ENCODE measurements around the gene TRMT6.
A peak's percentile ranks its signal among the peaks of the same experiment; 100 is the strongest.

The TRMT6 gene

DNA sequence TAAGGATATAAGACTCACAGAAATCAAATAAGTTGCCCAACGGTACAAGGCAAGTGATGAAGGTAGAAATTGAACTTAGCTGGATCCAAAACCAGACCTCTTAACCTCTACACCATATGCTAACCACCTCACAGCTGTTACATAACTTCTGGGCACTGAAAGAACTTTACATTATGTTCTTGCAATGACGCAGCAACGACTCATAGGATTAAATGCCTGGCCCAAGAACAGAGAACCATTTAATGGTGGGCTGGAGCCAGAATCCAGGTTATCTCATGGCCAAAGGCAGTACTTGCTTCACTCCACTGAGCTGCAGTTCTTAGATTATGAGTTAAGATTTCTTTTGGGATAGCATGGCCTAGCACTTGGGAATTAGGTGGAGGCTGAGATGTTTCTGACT is 4.4 kb downstream of the TRMT6 start:
- no peak for DNase-seq

DNA sequence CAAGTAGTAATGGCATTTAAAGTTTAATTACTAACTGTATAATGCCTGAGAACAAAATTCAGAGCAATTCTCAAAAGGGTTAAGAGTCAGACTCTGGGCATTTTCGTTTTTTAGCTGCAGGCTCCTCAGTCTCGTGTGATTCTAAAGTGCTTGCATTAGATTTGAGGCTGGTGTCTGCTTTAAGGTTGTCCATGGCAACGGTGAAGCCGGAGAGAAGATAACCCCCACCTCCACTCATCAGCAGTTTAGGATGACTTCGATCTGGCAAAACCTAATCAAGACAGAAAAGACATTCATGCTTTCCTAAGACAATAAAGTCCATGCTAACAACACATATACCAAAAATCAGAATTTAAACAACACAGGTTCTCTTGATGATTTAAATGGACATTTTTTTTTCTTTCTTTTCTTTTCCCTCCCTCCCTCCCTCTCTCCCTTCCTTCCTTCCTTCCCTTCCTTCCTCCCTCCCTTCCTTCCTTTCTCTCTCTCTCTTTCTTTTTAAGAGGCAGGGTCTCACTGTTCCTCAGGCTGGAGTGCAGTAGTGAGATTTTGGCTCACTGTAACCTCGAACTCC is 11.8 kb downstream of the TRMT6 start:
- DNase-seq: no peak

DNA sequence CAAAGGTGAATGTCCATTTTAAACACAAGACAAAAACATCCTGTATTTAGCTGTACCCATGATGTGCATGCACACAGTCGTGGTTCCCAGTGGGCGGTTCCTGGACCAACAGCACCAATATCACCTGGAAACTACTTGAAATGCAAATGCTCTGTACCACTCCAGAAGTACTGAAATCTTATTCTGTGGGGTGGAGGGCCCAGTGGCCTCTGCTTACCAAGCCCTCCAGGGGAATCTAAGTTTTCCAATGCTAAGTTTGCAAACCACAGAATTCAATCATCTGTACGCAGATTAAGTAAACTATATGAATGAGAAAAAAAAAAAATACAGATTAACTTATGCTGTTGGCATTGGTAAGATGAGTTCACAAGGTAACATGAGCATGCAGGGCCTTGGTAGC is 14.1 kb downstream of the TRMT6 start:
- DNase-seq: no peak

DNA sequence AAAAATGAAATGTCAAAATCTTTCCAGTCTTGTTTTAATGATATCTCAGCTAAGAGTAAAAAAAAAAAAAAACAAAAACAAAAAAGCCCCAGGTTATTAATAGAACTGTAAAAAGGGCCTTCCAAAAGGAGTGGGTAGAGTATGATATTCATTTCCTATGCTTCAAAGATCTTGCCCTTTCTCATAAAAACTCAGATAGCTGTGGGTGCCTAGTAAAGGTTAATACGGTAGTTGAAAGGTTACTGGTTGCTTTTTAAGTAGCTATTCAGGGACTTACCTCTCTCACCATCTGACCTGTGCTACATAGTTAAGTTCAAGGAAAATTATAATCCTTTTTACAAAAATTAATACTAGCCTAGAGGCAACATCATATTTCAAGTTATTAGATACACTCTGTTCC is 14.9 kb downstream of the TRMT6 start:
- no peak for DNase-seq

DNA sequence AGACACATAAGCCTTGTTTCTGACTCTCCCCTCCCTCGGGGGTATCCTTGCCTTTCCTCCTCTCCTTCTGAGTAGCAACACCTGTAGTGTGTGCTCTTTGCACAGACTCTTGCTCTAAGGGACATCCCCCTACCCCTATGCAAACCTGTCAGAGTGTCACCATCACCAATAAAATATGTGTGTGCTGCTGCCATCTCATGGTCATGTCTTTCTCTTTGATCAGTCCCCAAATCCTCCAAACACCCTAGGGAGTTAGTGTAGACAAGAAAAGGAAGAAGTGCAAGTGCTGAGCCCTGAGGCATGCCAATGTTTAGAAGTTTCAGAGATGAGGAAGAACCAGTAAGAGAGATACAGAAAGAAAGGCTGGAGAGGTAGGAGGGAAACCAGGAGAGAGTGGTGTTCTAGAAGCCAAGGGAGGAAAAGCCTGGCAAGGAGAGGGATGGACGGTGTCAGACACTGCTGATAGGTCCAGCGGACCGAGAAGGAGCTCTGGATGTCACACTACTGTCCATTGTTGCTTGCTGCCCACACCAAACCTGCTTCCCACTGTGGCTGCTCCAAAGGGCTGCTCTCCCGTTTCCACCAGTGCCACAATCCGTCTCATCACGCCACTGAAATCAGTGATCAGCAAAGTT is 16.4 kb downstream of the TRMT6 start:
- DNase-seq: peak in 1 of 14 donors; percentile 49

DNA sequence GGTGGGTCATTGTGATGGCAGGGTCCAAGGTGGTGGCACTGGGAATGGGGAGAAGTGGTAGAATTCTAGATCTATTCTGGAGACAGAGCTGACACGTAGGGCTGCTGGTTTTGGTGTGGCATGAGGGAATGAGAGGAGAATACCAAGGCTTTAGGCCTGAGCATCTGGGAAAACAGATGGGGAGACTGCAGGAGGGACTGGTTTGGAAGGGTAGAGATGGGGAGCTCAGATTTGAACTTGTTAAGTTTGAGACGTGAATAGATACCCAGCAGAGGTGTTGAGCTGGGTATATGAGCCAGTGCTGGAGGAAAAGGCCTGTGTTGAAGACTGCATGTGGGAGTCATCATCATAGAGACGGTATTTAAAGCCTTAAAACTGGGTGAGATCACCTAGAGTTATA is 17.5 kb downstream of the TRMT6 start:
- peak in 1 of 14 donors; percentile 41 for DNase-seq

DNA sequence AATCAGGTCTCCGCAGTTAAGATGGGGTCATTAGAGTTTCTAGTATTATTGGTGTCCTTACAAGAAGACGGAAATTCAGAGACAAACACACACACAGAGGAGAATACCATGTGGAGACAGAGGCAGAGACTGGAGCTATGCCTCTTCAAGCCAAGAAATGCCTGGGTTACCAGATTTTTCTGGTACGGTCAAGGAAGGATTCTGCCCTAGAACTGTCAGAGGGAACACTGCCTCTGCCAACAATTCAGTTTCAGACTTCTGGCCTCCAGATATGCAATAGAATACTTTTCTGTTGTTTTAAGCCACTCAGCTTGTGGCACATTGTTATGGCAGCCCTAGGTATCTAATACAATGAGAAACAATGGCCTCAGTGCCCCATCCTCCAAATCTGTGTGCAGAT is 18.9 kb downstream of the TRMT6 start:
- DNase-seq: peak in 1 of 14 donors; percentile 12

DNA sequence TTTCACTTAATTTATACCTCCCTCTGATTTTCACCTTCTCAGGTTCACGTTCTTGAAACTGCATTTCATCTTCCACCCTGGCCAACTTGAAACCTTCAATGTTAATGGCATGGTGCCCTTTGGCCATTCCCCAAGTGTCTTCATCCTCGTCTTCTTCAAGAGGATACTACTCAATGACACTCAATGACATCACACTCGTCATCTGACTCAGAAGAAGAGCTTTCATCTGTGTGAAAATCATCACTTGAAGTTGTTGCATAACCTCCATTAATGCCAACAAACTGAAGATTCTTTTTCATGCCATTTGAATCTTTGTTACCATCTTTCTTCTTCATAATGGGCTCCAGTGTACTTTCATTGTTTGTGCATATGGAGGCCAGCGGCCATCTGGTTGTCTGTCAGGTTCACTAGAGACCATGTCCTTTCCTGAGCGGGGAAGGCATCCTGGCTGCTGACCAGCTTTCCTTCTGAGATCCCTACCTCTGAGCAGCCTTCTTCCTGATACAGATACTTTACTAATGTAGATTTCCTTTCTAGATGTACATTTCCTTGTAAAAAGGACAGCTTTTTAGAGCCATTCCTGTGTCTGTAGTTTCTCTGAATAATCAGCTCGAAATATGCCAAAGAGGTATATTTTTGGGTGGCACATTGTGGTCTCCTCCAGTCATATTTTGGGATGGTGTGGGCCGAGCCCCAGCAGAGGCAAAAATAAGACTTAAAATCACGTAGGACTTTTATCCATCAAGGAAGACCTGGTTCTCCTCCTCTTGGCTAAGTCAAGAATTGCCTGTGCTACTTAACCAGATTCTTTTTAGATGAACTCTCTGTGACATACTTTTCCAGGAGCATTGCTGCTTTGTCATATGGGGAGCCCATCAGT is 21.3 kb downstream of the TRMT6 start:
- peak in 1 of 14 donors; percentile 59 for DNase-seq

DNA sequence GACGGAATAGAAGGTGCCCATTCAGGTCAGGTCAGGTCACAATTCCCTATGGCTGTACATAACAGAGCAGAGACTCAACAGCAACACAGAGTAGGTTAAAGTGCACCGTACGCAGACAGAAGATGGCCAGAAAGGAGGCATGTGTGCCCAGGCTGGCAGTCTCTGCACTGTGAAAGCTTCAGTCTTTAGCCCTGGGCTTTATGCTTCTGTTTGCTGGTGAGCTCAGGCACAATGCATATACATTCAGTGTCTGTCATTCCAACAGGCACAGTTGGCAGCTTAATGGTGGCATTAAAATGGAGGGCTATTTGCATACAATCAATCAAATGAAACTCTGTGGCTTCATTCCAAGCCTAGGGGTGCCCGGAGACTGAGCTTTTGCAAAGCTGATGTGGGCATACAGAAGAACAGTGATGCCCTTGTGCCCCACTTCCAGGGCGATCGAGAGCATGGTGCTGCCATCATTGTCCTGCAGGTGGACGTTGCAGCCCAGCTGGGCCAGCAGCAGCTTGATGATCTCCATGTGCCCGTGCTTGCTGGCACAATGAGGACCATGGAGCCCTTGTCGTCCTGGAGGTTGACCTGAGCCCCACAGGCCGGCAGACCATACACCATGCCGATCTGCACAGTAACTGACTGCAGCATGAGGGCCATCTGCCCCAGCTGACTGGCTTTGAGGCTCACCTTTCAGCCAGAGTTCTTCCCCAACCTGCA is 22.4 kb downstream of the TRMT6 start:
- DNase-seq: no peak

DNA sequence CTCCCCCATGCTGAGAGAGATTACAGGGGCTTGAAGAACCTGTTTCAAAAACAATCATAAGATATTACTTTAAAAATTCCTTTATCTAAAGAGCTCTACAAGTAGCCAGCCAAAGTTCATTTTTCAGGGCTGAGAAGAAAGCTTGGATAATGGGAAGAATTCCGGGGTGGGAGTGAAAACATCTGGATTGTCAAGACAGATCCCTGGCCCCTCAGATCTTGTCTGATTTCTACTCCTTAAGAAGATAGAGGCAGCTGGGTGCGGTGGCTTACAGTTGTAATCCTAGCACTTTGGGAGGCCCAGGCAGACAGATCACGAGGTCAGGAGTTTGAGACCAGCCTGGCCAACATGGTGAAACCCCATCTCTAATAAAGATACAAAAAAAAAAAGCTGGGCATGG is 24.8 kb downstream of the TRMT6 start:
- no peak for DNase-seq

DNA sequence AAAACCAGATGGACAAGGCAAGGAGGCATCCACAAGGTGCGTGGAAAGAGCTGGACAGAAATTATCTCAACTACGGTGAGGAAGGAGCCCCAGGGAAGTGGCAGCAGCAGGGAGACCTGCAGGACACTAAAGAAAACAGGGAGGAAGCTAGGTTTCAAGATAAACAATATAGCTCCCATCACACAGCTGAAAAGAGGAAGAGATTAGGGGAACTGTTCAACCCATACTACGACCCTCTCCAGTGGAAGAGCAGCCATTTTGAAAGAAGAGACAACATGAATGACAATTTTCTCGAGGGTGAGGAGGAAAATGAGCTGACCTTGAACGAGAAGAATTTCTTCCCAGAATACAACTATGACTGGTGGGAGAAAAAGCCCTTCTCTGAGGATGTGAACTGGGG is 26.8 kb downstream of the TRMT6 start:
- no peak for DNase-seq

DNA sequence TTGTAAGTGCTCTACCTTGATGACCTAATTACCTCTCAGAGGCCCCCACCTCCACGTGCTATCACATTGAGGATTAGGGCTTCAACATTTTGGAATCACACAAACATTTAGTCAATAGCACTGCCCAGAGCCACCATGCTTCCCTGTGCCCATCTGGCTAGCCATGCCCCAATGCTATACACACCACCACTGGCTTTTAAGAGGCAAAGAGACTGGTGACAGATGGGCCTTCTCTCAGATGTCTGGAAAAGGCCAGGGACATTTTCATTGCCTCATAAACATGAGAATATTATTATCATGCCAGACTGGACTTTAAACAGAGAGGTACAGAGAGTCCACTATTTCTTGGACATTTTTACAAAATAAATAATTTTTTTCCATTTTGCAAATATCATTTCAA is 29.8 kb downstream of the TRMT6 start:
- peak in 1 of 14 donors; percentile 65 for DNase-seq

DNA sequence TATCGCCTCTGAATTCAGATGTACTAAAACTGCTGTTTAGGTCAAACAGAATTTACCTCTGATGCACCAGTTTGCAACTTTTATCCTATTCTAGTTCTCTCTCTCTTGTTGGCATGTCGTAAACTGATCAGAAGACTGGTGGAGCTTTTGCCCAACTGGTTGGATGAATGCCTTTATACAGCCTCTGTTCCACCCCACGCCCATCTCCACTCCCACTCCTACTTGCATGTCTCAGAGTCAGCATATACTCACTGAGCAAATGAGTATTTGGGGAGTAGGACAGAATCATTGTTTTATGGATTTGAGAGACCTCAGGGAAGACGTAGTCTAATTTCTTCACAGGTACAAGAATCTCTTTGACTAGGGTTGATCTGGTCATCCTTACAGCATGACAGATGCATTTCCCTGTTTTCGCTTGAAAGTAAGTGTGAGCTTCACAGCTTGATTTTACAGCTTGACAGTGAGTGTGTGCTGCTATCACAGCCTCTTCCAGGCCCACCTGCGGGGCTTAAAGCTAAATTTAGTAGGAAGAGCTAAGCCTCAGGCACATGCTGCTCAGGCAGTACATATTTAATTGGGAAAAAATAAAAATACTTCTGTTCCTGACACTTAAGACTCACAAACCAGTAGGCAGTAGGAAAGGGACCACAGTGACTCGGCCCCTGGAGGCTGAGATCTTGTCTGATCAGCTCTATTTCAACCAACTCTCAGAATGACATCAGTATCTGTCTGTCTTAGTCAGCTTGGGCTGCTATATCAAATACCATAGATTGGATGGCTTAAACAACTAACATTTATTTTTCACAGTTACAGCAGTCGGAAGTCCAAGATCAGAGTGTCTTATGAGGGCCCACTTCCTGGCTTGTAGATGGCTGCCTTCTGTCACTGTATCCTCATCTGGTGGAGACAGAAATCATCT is 30.4 kb downstream of the TRMT6 start:
- peak in 1 of 14 donors; percentile 93 for DNase-seq

DNA sequence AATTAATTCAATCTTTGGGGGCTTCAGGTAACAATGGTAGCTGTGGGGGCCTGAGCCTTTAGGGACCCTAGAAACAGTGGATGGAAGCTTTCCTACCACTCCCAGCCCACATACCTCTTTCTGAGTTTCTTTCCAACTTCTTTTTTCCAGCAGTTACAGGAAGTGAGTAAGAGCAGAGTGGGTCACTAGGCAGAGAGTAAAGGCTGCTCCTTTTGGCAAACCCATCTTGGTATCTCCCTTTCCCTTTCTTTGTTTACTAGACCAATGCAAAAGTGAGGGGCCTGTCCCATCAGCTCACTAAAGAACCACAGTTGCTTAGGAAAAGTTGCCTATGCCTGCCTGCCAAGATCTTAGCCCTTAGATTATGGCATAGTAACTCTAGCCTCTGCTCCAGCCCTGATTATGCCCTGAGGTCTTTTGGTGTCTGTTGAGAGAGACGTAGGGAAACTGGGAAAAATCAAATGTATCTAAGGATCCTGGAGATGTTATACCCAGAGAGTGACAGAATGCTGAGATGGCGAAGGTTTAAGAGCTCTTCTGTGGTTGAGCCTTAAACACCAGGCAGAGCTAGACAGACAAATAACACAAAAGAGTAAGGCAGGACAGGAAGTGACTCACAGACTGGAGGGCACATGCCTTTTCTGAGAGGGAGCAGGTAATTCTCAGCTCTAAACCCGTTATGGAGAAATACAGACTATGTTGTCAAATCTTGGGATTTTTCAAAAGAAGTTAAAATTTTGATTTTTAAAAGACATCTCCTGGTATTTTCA is 31.3 kb downstream of the TRMT6 start:
- no peak for DNase-seq

DNA sequence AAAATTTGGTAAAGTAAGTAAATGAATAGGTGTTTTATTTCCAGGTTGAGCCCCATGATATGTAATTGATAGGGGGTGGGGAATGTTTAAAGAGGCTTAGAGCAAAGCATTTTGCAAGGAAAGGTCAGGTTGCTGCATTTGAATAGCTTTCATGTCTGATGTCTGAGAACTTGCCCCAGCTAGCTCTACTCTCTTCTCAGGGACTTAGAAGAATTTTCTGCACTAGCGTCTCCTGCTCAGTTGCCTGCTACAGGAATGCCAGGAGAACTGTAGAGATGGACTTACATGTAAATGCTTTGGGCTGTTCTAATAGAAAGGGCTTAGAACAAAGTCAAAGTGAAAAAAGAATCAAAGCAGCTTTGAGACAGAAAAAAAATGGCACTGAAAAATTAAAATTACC is 35.5 kb downstream of the TRMT6 start:
- peak in 1 of 14 donors; percentile 62 for DNase-seq

DNA sequence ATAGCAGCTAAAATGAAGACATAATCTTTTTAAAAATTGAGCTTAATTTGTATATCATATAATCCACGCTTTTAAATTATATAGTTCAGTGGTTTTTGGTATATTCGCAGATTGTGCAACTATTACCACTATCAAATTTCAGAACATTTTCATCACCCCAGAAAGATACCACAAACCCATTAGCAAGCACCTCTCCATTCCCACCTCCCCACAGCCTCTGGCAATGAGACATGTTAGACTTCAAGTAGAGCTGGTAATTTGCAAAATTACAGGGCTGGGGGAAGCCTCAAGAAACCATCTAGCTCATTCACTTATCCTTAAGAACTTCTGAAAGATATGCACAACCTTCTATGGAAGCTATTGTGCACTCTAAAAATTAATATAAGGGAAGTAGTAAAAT is 37.2 kb downstream of the TRMT6 start:
- DNase-seq: no peak

DNA sequence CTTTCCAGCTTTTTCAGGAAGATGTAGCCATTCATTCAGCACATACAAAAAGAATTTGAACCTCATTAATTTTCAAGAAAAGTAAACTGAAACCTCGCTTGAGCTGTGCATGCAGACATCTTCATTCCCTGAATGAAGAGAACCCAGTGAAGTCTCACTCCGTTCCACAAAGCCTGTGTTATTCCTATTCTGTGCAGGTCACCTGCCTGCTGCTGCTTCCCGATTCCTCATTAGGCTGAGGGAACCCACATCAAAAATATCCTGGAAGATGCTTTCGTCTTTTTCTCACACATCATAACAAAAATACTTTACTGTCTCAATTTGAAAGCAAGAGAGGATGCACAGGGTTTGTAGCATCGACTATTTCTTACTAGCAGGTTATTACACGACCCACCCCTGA is 40.1 kb downstream of the TRMT6 start:
- peak in 1 of 14 donors; percentile 60 for DNase-seq

DNA sequence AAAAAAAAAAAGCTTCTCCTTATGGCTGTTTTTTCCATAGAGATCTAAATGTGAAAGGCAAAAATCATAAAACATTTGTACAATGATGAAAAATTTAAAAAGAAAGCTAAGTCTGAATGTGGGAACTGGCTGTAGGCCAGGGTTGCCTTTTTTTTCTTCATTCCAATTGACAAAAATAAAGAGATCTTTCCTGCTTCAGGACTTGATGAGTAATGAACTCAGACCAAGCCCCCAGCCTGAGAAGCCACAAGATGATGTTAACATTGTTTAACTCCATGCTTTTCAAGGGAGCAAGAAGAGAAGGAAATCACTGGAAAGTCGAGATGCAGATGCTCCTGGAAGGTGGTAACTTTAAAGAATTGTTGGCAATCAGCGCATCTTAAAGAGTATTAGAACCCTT is 41.4 kb downstream of the TRMT6 start:
- DNase-seq: no peak

DNA sequence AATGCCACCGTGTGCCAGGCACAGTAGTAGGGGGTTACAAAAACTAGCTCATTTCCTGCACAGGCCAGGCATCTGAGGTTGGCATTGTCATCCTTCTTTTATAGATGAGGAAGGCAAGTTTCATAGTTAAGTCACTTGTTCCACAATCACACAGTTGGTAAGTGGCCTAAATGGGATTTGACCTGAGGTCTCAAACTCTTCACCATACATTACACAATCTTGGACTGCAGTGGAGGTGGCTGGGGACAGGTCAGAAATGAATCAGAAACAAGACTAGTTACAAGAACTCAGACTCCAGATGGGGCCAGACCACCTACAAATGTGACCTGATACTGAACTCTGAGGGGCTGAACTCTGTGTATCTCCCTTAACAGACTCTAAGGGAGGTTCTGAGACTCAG is 49.4 kb downstream of the TRMT6 start:
- no peak for DNase-seq

DNA sequence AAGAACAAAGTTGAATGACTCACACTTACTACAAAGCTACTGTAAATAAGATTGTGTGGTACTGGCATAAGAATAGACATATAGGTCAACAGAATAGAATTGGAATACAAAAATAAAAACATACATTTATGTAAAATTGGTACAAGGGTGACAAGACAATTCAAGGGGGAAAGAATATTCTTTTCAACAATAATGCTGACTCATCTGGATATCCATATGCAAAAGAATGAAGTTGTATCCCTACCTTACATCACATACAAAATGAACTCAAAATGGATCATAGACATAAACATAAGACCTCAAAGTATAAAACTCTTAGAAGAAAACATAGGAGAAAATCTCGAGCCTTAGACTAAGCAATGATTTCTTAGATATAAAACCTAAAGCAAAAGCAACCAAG is 50.9 kb downstream of the TRMT6 start:
- no peak for DNase-seq

DNA sequence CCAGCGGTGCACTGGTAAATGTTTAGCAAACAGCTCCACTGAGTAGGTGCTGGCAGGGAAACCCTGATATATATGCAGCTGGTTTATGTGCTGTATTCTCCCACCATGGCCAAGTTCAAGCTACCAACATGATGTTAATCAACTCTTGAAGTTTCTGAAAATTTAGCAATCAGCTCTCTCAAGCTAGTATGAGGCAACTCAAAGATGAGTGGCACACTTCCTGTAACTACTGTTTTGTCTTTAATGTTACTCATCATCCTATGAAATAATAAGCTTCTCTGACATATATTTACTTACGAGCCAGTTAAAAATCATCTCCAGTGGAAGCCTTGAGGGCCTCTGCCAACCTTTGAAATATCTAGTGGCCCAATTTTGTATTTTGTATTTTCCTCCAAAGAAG is 54.7 kb downstream of the TRMT6 start:
- no peak for DNase-seq

Measured in C1 segment of cervical spinal cord (tissue), 14 donors.